Measurements from ENCODE around the gene MAGI2.

The MAGI2 gene

DNA sequence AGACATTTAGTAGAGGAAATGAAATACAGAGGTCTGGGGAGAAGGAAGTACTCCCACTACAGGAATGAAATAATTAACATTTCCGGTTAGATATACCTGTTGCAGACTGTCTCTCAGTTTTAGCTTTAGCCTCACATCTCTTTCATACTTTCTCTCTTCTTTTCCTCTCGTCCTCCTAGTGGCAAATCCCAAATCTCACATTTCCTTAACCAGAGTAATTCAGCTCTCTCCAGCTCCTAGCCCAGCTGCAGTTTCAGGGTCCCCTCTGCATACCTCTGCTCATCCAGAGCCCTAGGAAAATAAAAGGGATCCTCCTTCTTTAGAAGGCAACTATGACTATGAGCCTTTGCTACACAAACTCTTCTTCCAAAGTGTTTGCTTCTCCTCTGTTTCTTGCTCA lies 1011.7 kb downstream of the MAGI2 start:
- DNase-seq (ENCODE audit: low read depth in 4 of 4, low spot score in 1 of 4) = no peak

DNA sequence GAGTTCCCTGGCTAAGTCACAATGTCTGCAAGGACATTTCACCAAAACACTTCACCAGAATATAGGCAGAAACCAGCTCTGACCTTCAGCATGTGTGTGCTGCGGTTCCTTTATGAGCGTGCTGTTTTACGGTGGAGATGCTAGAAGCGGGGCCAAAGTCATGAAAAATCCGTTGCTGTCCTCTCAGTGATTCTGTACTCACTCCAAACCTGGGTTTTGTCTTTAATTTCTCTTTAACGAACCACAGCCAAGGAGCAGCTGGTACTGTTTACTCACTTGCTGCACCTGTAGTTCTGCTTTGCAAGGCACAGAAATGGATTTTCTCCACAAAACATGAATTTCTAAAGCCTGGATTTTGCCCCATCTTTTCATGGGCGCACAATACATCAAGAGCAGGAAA lies 1015.0 kb downstream of the MAGI2 start:
- no peak for DNase-seq (ENCODE audit: low read depth in 4 of 4, low spot score in 1 of 4)

DNA sequence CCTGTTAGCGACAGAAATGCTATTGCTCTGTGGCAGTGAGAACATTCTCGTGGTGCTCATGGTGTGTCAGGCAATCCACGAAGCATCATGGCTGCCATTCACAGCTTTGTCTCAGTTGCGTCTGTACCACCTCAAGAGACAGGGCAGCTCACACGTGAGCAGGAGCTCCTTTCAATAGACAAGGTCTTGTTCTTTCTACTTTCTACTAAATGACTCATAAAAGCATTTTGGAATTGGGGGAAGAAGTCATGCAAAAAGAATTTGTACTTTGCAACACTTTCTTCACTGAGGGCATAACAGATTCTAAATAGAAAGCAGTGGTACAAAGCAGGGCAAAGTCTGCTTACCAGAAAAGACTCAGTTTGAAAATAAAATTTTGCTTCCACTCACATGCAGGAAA lies 1016.3 kb downstream of the MAGI2 start:
- DNase-seq (ENCODE audit: low read depth in 4 of 4, low spot score in 1 of 4) = no peak

DNA sequence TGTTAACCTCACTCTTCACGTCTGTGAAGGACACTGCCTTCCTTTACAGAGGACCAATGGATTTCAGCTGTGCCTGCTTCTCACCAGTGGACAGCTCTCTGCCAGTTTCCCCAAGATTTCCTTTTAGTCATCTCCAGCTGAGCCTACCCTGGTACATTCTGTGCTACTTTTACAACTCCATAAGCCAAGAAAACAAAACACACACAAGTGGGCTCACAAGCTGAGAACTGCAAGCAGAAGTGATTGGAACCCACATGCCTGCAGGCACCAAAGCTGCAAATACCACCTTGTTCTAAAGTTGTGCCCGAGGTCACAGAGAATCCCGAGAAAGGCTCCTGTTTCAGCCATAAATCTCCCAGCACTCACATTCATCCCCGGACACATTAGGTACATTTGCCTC lies 1018.1 kb downstream of the MAGI2 start:
- no peak for DNase-seq (ENCODE audit: low read depth in 4 of 4, low spot score in 1 of 4)

DNA sequence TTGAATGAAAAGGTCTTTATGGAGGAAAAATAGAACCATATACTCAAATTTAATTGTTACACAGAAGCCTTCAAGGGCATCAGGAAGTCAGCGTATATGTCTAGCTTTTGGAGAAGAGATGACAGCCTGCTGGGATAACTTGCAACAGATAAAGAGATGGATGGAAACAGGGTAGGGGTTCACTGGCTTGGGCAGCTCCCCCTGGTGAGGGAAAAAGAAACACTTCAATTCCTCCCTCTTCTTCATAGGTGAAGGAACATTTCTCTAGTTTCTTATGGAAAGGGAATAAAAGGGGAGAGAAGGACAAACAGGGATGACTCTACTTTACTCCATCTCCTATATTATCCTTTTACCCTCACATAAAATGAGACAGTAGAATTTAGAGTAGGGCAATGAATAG lies 1019.2 kb downstream of the MAGI2 start:
- DNase-seq (ENCODE audit: low read depth in 4 of 4, low spot score in 1 of 4) = no peak

DNA sequence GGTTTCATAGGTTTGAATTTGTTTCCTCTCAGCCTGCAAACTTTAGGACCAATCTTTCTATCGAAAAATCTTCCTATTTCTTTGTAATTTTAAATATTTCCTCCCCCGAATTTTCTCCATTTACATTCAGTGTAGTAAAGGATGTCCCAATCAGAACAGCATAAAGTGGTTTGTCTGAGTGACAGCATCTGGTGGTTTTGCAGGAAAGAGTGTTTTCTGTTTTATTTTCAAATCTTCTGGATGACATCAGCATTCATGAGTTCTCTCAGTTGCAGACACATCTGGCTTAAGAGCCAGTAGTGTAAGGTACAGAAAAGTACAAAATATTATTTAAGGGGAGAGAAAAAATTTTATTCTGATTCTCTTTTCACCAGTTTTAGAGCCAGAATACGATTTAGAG lies 1020.0 kb downstream of the MAGI2 start:
- no peak for DNase-seq (ENCODE audit: low read depth in 4 of 4, low spot score in 1 of 4)

DNA sequence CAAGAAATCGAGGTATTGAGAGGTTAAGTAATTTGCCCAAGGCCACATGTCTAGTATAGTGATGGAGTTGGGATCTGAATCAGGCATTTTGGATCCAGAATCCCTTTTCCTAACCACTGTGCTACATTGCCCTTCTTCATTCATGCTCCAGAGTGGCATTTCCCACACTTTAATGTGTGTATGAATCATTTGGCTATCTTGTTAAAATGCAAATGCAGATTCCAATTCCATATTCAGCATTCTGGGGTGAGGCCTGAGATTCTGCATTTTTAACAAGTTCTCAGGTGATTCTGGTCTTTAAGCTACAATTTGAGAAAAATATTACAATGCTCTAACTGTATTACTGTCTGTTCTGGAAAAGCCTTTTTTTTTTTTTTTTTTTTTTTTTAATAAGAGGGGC lies 1023.6 kb downstream of the MAGI2 start:
- no peak for DNase-seq (ENCODE audit: low read depth in 4 of 4, low spot score in 1 of 4)

DNA sequence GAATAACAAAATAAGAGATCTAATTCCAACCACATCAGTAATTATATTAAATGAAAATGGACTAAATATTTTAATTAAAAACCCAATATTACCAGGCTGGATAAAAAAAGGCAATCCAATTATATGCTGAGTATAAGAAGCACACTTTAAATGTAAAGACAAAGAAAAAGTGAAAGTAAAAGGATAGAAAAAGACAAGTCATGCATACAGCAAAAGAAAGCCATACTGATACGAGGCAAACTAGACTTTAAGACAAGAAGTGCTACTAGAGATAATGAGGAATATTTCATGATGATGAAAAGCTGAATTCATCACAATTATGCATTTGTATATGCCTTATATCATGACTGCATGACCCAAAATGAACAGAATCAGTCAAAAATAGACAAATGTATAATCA lies 1026.3 kb downstream of the MAGI2 start:
- DNase-seq (ENCODE audit: low read depth in 4 of 4, low spot score in 1 of 4) = no peak

DNA sequence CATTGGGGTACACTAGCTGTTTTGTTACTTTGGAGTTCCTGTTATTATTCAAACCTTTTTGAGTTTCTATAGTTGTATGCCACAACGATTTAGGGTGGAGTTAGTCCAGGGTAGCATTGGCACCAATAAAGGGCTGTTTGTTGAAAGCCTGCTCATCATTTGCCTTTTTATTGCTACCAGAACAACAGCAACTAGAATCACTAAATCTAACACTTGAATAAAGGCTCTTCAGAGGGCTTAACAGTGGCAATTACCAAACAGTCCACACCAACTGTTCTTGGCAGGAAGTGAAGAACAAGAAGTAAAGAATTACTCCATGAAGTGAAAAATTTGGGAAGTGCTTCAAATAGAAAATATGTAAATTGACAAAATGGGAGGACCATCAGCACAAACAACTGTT lies 1033.5 kb downstream of the MAGI2 start:
- DNase-seq (ENCODE audit: low read depth in 4 of 4, low spot score in 1 of 4) = no peak

DNA sequence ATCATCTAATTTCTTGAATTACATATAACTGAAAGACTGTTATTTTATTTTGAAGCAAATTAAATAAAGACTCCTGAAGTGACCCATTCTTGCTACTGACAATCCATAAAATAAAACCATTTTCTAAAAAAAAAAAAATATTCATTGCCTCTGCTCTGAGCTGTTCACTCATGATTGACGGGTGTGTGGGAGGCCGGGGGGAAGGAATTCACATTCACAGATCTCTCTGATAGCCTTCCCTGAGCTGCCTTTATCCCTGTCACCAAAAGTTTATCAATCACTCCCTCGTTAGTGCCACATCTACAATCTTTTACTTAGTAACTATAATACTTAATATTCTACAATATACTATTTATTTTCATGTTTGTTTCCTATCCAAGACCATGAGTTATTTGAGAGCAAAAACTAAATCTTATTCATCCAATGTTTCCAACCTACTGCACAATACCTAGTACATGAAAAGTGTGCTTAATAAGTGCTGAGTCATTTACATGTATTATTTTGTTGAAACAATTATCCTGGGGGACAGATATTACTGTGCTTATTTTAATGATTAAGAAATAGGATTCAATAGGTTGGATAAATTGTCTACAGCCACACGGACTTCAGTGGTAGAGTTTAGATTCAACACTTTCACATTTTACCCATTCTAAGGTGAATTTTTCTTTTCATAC lies 1036.2 kb downstream of the MAGI2 start:
- no peak for DNase-seq (ENCODE audit: low read depth in 4 of 4, low spot score in 1 of 4)

DNA sequence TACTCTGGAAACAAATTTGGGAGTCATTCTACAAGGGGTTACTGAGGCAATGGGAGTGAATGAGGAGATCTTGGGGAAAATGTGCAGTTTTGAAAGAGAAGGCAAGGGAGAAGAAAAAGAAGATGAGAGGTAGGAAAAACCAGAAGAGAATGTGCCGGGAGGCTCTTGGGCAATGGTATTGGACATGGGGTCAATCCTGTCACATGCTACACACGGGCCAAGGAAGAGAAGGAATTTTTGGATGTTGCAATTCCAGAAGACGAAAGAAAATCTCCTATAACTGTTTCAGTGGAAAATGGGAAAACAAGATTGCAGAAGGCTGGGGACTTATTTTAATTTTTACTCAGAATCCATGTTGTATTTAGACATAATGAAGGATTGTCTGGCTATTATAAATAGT lies 1039.9 kb downstream of the MAGI2 start:
- DNase-seq (ENCODE audit: low read depth in 4 of 4, low spot score in 1 of 4) = no peak

DNA sequence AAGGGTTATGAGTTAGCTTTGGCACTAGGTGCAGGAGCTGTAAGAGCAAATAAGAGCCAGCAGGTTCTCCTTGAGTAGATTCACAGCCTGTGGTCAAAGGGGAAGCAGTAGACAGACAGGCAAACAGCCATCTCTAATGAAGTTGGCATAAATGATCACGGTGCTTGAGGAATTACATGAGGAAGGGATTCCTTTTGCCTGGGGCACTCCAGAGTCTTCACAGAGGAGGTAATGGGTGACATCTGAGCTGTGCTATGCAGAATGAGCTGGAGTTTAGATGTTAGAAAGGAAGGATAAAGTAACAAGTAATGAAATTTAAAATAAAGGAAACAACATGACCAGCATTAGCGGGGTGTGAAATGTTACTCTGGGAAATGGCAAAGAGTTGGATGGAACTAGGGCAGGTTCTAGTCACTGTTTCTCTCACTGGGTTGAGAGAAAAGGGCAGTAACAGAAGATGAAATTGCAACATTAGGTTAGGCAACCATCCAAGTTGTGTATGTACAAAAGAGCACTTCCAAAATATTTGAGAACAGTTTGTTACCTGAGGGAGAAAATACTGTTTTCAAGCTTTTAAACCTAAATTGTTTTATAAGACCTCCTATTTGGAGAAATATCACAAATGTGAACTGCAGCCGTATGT lies 1041.1 kb downstream of the MAGI2 start:
- no peak for DNase-seq (ENCODE audit: low read depth in 4 of 4, low spot score in 1 of 4)

DNA sequence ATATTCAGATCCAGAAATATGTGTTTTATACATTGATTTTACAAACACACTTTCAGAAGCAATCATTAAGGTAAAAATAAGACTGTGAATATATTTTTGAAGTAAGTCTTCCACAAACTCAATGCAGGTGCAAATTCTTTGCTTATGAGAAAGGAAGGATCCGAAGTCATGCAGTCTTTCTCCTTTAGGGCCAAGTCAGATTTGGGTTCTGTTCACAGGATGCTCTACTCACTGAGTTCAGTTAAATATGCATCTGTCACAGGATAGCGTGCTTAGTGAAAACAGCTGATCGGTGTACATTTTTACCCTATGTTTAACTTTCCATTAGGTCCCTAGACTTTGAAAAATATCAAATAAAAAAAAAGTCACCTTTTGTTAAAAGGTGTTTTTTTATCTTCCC lies 1046.4 kb downstream of the MAGI2 start:
- DNase-seq (ENCODE audit: low read depth in 4 of 4, low spot score in 1 of 4) = no peak

DNA sequence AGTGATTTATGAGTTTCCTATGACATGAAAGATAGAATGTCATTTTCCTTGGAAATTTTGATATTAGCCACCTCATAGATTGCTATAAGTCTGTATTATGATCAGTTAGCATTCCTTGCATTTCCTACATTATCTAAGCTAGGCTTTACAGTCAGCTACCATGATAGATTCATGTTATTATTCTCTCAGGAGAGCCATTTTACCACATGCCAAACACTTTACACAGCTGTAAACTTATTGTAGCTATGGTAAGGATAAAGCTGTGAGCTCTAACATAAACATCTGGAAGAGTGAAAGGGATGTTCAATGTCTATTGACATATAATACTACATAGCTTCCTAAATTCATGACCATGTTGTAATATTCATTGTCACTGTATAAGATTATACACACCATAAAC lies 1046.9 kb downstream of the MAGI2 start:
- no peak for DNase-seq (ENCODE audit: low read depth in 4 of 4, low spot score in 1 of 4)

DNA sequence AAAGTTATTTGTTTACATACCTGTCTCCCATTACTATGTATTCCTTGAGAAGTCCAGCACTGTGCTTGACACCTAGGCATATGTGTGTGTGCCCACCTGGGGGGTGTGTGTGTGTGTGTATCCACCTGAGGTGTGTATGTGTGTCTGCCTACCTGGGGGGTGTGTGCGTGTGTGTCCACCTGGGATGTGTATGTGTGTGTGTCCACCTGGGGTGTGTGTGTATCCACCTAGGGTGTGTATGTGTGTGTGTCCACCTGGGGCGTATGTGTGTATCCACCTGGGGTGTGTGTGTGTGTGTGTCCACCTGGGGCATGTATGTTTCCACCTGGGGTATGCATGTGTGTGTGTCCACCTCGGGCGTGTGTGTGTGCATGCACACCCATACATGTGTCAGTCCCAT lies 1051.4 kb downstream of the MAGI2 start:
- no peak for DNase-seq (ENCODE audit: low read depth in 4 of 4, low spot score in 1 of 4)

DNA sequence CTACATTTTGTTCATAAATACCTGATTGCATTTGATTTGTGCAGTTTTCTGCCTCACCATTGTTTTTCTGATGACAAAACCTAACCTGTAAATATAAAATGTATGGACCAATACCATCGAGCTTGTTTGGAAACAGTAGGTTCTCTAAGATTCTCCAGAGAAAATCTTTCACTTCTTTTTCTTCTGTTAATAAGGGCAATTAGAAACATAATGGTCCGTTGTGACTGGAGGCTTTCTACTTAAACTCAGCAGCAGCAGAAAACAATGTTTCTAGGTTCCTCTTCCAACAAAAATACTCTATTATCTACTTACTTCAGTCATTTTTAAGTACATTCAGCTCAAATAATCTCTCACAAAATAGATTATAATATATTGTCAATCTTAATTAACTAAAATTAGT lies 1053.4 kb downstream of the MAGI2 start:
- no peak for DNase-seq (ENCODE audit: low read depth in 4 of 4, low spot score in 1 of 4)

DNA sequence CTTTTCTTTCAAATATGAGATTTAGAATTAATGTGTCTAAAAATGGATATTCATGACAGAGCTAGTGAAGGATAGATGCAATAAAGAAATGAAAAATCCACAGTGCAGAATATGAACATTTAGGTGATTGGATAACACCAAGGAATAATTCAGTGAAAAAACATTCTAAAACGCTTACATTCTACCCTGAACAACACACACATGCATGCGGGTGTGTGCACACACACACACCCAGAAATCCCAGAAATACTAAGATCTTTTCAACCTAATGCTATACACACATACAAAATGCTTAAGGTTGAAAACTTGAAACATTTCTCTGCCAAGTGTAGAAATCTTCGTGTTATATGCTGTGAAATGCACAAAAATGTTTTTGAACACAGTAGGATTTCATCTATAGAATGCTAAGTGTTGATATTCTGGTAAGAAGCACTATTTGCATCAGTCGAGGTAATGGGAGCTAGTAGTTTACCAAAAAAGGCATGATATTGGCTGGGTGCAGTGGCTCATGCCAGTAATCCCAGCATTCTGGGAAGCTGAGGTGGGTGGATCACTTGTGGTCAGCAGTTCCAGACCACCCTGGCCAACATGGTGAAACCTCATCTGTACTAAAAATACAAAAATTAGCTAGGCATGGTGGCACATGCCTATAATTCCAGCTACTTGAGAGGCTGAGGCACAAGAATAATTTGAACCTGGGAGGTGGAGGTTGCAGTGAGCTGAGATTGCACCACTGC lies 1054.3 kb downstream of the MAGI2 start:
- no peak for DNase-seq (ENCODE audit: low read depth in 4 of 4, low spot score in 1 of 4)

DNA sequence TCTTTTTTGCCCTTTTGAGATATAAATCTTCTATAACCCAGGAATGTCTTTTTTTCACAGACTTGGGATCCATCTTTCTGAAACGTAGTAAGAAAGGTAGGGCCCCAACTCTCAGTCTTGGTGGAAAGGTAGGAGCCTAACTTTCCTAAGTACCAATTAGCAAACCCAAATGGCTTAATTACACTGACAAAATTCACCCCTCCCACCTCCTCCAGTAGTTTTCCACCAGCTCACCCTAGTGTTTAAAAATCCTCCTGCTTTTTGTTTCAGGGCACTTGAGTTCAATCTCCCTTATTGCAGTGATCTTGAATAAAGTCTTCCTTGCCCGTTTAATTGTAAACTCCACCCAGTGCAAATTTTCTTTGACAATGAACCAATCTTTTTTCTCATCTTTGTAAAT lies 1054.9 kb downstream of the MAGI2 start:
- no peak for DNase-seq (ENCODE audit: low read depth in 4 of 4, low spot score in 1 of 4)

DNA sequence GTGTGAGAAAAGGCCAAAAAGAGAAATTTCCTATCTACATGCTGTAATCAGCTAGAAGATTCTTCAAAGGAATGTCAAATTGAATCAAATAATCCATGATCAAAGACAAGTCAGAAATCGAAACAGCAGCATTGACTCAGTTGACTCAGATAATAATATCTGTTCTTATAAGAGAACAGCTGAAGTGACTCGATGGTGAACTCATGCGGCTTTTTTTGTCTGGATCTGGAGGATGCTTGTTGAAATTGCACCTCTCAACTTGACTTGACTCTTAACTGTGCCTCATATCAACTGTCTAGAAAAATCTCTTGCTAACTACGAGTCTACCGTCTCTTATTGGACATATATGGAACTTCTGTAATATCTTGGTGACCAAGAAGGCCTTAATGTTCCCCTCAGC lies 1055.4 kb downstream of the MAGI2 start:
- no peak for DNase-seq (ENCODE audit: low read depth in 4 of 4, low spot score in 1 of 4)

DNA sequence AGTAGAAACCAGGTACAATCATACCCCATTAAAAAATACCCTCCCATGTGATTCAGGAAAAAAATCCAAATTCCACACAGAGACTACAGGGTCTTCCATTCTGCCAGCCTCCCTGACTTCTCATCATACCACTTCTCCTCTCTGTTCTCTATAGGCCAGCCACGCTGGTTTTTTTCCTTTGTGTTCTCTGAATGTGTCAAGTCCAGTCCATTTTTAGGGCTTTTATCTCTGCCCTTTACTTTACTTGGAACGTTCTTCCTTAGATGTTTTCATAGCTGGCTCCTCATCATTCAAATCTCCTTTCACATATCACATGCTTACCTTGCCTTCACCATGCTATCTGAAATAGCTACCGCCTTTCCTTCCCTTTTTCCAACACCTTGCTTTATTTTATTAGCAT lies 1057.3 kb downstream of the MAGI2 start:
- DNase-seq (ENCODE audit: low read depth in 4 of 4, low spot score in 1 of 4) = no peak

DNA sequence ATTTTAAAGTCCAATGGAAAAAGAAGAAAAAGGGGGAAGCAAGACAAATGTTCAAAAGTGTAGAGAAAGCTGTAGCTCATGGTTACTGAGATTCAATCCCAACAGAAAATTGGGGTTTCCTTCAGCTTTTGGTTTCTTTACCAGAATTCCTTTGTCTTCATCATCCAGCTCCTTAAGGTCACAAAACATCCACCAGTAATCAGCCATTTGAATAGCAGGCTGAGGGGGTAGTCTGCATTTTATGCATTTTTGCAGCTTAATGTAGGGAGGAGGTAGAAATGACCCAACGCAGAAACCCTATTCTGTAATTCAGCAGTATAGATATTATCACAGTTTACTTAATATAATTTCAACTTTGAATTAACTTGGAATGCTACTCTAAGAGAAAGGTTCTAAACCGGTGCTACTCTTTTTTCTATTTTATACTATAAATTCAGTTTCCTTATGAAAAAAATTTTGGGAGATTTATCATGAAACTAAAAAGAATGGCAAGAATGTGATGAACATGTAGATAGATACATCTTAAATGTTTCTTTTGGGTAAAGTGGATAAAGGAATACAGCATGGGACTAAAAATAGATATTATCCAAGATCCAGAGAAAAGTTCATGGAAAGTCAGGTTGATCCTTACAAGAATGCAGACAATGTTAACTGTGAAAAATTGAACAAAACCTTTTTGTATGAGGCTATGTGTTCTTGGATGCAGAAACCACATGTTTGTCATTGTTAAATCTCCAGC lies 1058.0 kb downstream of the MAGI2 start:
- DNase-seq (ENCODE audit: low read depth in 4 of 4, low spot score in 1 of 4) = no peak

DNA sequence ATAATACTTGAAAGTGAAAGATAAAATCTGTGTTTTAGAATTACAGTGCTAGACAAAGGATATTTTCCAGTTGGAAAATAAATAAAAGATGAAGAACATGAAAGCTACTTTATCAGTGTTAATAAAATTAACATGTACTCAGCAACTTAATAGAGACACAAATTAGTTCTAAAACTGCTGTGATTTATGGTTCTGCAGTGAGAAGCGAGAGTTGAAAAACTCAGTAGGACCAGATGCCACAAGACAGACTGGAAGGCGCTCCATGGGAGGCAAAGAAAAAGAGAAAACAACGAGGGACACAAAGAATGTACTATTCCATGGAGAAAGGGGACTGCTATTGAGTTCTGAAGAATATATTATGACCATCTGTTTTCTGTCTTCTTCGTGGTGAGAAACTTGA lies 1064.4 kb downstream of the MAGI2 start:
- no peak for DNase-seq (ENCODE audit: low read depth in 4 of 4, low spot score in 1 of 4)
